Loucy (cell line): Measurements from ENCODE around the gene TLK2.
"Not testable (repeated sequence)": the region's sequence is repeated elsewhere in the genome, so short reads cannot be mapped to it uniquely, and the experiment has no call there.

Experiments used
- EZH2phosphoT487 ChIP-seq: fragments of 200-600 bp; IDR thresholded peaks from 2 replicates; pipeline ENCODE4 v1.6.1; 2018; ENCODE audit warnings: antibody characterized with exemption, mild to moderate bottlenecking, moderate library complexity, borderline replicate concordance
- TF ChIP-seq, protein P1 (sequence below): fragments of 200-600 bp; sonication (generic); conservative IDR thresholded peaks from 2 replicates; pipeline ENCODE4 v1.5.1; 2014; ENCODE audit warnings: mild to moderate bottlenecking, antibody characterized with exemption, low read length

DNA sequence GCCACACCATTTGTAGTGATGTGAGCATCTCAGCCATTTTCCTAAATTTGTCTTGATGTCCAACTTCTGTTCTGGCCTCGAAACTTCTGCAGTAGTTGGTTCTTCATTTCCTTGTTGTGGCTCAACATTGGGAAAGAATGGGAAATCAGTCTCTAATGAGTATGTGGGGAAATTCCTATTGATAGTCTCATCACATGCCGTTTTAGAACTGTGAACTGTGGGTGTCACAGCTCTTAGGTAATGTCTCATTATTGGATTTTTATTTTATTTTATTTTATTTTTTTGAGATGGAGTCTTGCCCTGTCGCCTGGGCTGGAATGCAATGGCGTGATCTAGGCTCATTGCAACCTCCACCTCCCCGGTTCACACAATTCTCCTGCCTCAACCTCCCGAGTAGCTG, 37.4 kb upstream of the TLK2 start:
- TF ChIP-seq, protein P1, sequence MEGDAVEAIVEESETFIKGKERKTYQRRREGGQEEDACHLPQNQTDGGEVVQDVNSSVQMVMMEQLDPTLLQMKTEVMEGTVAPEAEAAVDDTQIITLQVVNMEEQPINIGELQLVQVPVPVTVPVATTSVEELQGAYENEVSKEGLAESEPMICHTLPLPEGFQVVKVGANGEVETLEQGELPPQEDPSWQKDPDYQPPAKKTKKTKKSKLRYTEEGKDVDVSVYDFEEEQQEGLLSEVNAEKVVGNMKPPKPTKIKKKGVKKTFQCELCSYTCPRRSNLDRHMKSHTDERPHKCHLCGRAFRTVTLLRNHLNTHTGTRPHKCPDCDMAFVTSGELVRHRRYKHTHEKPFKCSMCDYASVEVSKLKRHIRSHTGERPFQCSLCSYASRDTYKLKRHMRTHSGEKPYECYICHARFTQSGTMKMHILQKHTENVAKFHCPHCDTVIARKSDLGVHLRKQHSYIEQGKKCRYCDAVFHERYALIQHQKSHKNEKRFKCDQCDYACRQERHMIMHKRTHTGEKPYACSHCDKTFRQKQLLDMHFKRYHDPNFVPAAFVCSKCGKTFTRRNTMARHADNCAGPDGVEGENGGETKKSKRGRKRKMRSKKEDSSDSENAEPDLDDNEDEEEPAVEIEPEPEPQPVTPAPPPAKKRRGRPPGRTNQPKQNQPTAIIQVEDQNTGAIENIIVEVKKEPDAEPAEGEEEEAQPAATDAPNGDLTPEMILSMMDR, result not testable (repeated sequence)
- TF ChIP-seq EZH2phosphoT487, result not testable (repeated sequence)
